ENCODE data around the gene PIP5KL1.
"Not testable (repeated sequence)": the region's sequence is repeated elsewhere in the genome, so short reads cannot be mapped to it uniquely, and the experiment has no call there.

Gene PIP5KL1

DNA sequence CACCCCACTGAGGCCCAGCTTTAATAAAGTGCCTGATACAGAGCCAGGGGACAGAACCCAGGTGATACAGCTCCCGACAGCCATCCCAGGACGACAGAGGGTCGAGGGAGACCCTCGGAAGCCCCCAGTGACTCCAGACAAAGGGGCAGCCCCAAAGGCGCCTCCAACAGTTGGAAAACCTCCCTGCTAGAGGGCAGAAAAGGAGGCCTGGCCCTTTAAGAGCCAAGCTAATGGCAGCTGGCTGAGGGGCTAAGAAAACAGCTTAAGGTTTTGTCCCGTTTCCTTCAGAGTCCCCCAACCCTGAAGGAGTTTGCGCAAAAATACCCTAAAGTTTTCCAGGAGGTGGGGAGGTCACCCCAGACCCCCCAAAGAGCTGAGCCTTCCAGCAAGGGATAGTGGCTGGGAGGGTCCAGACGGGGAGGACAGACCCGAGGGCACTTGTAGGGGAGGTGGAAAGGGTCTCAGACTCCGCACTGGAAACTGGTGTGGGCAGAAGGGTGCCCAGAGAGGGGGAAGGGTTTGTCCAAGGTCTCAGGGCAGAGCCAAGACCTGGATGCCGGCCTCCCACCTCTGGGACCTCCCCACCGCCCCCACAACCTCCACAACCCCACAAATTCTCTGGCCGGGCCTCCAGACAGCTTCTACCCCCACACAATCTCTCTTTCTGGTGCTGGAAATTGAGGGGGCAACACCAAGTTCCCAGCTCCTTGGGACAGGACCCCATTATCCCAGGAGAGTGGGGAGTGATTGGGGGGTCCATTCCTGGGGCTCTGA is 44.9 kb downstream of the PIP5KL1 start:
- peak; percentile 41 for DNase-seq

DNA sequence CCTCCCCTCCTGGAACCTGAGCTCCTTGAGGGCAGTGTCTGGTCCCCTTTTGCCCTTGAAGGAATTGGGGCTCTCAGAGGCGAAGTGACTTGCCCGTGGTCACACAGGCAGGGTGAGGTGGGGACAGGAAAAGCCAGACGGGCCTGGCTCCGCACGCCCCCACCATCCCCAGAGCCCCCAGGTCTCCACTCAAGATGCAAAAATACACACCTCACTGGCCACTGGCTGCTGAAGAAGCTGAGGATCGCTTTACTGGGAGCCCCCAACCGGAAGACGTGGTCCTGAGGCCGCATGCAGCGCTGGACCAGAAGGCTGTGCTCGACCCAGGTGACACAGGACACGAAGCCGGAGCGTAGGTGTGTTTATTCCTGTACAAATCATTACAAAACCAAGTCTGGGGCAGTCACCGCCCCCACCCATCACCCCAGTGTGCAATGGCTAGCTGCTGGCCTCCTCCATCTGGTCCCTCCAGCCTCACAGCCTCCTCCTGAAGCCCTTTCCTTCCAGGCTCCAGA is 45.5 kb downstream of the PIP5KL1 start:
- no peak for DNase-seq

GRCh38 chr9:127884427-127884911 is 46.1 kb downstream of the PIP5KL1 start:
- DNase-seq: no peak

DNA sequence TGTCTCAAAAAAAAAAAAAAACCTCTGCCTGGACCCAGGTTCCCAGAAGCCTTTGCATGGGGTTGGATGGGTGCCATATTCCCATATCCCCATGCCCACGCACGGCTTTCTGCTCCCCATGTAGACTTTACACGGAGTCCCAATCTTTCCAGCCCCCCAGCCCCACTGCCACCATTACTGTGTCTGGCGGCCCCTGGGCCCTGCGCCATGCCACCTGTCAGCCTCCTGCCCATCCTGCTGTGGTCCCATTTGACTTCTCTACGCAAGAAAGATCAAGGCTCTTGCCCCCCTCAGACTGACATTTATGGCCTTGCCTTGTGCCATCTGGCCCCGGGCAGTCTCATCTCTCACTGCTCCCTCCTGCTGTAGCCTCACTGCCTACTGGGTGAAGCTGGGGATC is 46.6 kb downstream of the PIP5KL1 start:
- DNase-seq: no peak

- not testable (repeated sequence) for DNase-seq
Observed at GRCh38 chr9:127881715-127882114, 48.9 kb downstream of the PIP5KL1 start.

DNA sequence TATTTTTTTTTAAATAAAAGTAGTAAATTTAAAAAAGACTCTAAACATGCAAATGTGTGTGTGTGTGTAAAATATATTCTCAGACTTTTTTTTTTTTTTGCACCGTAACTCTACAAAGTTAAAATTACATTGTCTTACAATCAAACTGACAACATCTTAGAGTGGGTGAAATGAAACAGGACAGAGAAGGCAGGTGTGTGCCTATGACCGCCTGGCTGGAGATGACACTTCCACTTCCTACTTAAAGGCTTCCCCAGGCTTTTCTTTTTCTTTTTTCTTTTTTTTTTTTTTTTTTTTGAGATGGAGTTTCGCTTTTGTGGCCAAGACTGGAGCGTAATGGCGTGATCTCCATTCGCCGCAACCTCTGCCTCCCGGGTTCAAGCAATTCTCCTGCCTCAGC is 50.4 kb downstream of the PIP5KL1 start:
- no peak for DNase-seq

DNA sequence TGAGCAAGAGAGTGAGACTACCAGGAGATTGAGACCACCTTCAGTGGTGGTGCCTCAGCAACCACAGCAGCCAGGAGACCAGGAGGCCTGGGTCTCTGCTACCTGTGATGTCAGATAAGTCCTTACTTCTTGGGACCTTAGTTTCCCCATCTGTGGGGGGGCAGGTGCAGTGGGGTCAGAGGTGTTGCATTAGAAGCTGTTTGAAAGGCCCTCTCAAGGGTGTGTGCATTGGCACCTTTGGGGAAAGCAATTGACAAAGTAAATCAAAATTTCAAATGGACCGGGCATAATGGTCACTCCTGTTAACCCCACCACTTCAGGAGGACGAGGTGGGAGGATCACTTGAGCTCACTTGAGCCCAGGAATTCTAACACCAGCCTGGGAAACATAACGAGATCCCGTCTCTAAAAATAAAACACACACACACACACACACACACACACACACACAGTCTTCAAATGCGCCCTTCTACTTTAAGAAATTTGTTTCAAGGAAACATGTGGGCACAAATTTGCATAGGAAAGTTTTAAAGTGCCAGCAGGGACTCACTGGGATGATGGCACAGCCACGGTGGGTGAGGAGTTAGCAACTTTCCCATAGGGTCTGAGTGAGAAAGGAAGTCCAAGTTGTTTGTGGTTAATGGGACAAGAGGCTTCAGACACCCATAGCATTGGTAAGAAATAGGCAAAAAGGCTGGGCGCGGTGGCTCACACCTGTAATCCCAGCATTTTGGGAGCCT is 51.8 kb downstream of the PIP5KL1 start:
- DNase-seq: no peak

GRCh38 chr9:127878001-127878651 is 52.5 kb downstream of the PIP5KL1 start:
- peak; percentile 70 for DNase-seq

- DNase-seq: peak; percentile 79
Observed at GRCh38 chr9:127877566-127877998, 53.0 kb downstream of the PIP5KL1 start, which contains the start of gene AK1. AK1 (minus strand) TSS chr9:127877675; CDS start chr9:127874617, 3,058 bp downstream.

DNA sequence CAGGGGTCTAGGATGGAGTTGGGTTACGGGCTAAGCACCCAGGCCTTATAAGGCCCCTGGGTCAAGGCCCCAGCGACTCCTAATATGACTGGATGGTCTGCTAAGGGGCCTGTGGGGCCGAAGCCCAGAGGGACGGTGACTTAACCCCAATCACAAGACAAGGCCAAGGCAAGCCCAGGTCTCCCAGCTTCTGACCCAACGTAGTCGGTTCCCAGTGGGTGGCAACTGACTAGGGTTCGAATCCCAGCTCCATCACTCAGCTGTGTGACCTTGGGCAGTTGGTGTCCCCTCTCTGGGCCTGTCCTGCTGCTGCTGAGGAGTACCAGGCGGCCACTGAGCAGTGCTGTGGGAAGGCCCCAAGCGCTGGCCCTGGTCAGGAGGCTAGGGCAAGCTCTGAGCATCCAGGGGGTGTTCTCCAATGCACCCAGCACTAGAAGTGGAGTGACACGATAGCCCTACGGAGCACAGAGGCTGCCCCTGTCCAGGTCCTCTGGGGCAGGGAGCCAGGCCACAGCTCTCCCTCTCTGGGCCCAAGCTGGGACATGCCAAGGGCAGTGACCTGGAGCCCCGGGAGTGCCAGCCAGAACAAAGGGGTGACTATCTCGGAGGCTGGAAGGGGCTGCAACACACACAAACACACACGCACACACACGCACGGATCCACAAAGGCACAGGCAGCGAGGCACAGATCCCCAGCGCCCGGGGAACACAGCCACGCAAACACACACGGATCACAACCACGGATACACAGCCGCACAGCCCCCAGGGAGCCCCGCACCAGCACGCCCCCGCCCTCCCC is 53.6 kb downstream of the PIP5KL1 start:
- peak; percentile 18 for DNase-seq

DNA sequence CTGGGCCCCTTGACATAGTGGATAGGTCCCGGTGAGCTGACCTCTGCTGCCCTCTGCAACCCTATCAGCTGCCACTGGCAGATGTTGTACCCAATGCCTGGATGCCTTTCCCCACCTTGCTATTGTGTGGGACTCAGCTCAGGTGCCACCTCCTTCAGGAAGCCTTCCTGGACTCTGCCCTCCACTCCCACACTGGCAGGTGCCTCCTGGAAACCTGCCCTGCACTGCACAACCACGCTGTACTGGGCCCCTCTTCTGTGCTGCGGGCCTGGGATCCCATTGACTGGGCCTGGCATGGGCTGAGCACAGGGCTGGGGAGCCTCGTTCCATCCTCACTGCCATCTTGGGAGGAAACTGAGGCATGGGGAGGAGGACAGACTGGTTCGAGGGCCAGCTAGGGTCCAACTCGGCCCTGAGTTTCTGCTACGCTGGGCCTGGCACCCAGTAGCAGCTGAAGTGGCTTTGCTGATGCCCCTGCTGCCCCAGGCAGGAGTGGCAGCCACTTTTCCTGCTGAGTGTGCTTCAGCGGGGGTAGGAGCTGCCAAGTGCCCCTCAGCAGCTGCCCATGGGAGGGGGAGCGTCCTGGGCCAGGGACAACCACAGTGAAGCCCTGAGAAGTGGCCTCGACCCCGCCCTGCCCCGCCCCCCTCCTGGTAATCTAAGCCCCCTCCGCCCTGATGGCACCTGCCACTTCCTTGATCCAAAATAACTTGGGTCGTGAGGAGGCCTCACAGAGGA is 54.4 kb downstream of the PIP5KL1 start:
- no peak for DNase-seq

GRCh38 chr9:127875306-127875966 is 55.1 kb downstream of the PIP5KL1 start:
- DNase-seq: no peak

GRCh38 chr9:127874301-127875221 is 56.0 kb downstream of the PIP5KL1 start:
- DNase-seq: no peak

- DNase-seq: no peak
Observed at GRCh38 chr9:127873886-127874285, 56.7 kb downstream of the PIP5KL1 start.

DNA sequence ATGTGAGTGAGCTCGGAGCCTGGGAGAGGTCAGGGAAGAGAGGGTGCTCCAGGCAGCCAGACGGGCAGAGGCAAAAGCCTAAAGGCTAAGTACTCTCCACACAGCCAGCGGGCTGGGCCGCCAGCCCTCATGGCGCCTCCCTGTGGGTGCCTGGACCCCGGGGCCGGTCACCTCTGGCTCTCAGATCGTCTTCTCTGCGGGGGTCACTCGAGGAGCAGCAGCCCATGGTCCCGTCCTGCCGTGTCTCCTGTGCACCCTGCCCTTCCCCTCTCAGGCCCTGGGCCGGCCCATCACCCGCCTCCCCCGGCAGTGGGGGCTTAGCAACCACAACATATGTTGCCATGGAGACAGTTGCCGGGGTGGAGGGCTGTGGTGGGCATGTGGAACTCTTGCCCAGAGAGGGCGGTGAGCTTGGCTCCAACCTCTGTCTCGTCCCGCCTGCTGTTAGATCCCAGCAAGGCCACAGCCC is 57.3 kb downstream of the PIP5KL1 start:
- DNase-seq: peak; percentile 32

- DNase-seq: no peak
Observed at GRCh38 chr9:127872369-127873222, 58.0 kb downstream of the PIP5KL1 start.

DNA sequence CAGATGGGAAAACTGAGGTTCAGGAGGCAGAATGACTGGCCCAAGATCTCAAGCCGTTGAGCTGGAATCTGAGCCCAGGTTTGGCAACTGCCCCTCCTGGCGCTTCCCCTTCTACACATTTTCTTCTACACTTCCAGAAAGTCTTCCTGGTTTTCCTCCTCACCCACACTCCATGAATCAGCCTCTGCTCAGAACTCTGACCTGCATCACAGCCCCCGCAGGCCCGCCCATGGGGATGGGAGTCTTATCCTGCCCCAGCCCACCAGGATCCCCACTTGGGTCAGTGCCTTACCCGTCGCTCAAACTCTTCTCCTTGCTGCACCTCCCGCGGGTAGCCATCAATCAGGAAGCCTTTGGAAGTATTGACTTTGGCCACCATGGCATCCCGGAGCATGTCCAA is 59.0 kb downstream of the PIP5KL1 start:
- DNase-seq: no peak

DNA sequence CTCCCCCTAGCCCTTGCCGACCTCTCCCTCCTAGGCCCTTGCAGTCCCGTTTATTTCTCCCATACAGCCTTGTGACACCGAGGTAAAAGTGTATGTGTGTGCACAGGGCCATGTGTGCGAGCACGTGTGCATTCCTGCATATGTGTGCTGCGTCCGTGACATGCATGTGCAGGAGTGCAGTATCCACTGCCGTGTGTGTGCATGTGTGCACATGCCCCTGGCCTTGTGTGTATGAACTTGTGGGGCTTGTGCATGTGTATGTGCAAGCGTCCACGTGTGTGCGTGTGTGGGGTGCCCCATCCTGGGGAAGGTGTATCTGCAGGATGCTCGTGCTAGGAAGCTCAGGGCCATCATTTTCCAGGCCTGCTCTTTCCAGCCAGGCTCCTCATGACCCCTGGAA is 59.7 kb downstream of the PIP5KL1 start:
- no peak for DNase-seq

Measured in NCI-H82 (cell line).